ENCODE results near the gene SKIC2. TPM values are rescaled to one million over a fixed set of nuclear protein-coding genes. Genes with fewer than 3 reads are reported as not detected.
"Not testable (repeated sequence)": the region's sequence is repeated elsewhere in the genome, so short reads cannot be mapped to it uniquely, and the experiment has no call there.

Gene SKIC2
- total RNA-seq (10 to 100 TPM; 24.5 to 51.8 (median 36.4) TPM), polyA plus RNA-seq (10 to 100 TPM; 29.3 to 35.1 TPM)
- long read RNA-seq, donor 1, transcript SKIV2L-201 (28 exons, 3,894 nt), result major isoform, 24 of 50 reads
- long read RNA-seq, donor 1, partial matches to known transcripts, result 21 of 50 reads
- long read RNA-seq, donor 1, other reads (novel, unspliced or antisense), result 5 of 50 reads
- long read RNA-seq, donor 2, transcript SKIV2L-201 (28 exons, 3,894 nt), result major isoform, 49 of 100 reads
- long read RNA-seq, donor 2, partial matches to known transcripts, result 44 of 100 reads
- long read RNA-seq, donor 2, other reads (novel, unspliced or antisense), result 7 of 100 reads
- long read RNA-seq, donor 3, transcript SKIV2L-201 (28 exons, 3,894 nt), result major isoform, 39 of 72 reads
- long read RNA-seq, donor 3, partial matches to known transcripts, result 23 of 72 reads
- long read RNA-seq, donor 3, other reads (novel, unspliced or antisense), result 10 of 72 reads

GRCh38 chr6:31958741-31959739, at the start of gene SKIC2, which contains the start of gene NELFE:
Gene SKIC2, plus strand, starts transcription at chr6:31959175. Its CDS starts 18 bp downstream, at chr6:31959193.
Gene NELFE, minus strand, starts transcription at chr6:31958971. Its CDS starts 525 bp downstream, at chr6:31958446.
- ATAC-seq (peak; percentile 99 to 100 (median 99)), DNase-seq (peak; percentile 98 to 99 (median 99))
- Histone ChIP-seq H3K4me1 (peaks cover 0 to 23% (median 18%) of the 10 kb centered on the region in 12 donors), H3K27ac (peak within 1 kb of the TSS; percentile 35 to 95 (median 83)), H3K36me3 (peaks cover 0 to 78% (median 73%) of the 10 kb centered on the region in 9 donors), H3K9me3 (no peaks in the 10 kb centered on the region), H3K27me3 (no peaks in the 10 kb centered on the region), H3K4me3 (peak within 1 kb of the TSS; percentile 70 to 99 (median 87))
- TF ChIP-seq, protein P1, sequence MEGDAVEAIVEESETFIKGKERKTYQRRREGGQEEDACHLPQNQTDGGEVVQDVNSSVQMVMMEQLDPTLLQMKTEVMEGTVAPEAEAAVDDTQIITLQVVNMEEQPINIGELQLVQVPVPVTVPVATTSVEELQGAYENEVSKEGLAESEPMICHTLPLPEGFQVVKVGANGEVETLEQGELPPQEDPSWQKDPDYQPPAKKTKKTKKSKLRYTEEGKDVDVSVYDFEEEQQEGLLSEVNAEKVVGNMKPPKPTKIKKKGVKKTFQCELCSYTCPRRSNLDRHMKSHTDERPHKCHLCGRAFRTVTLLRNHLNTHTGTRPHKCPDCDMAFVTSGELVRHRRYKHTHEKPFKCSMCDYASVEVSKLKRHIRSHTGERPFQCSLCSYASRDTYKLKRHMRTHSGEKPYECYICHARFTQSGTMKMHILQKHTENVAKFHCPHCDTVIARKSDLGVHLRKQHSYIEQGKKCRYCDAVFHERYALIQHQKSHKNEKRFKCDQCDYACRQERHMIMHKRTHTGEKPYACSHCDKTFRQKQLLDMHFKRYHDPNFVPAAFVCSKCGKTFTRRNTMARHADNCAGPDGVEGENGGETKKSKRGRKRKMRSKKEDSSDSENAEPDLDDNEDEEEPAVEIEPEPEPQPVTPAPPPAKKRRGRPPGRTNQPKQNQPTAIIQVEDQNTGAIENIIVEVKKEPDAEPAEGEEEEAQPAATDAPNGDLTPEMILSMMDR (IDR thresholded peaks at IDR 0.05), result no peak
- peak; percentile 18 to 67 for TF ChIP-seq POLR2A (IDR thresholded peaks at IDR 0.05)
- intact Hi-C loops (cut with DNase I), result loop anchor here in 9 of 10 donors (1.0 to 10.0 kb wide), 7 partner anchors 12 to 414 kb away; partner anchors contain the start of genes ATP6V1G2 (in 3 of the 9), DDX39B (in 3 of the 9), LY6G5C (in 3 of the 9) and NFKBIL1 (in 3 of the 9)
- WGBS, 4 donors, result 0 to 1% (median 0%) methylated on average over 38 to 59 of the region's 59 CpGs

DNA sequence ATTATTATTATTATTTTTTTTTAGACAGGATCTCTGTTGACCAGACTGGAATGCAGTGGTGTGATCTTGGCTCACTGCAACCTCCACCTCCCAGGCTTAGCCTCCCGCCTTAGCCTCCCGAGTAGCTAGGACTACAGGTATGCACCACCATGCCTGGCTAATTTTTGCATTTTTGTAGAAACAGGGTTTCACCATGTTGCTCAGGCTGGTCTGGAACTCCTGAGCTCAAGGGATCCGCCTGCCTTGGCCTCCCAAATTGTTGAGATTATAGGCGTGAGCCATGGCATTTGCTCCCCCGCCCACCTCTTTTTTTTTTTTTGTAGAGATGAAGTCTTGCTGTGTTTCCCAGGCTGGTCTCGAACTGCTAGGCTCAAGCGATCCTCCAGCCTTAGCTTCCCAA, 49.7 kb upstream of the SKIC2 start:
- peaks cover 0 to 16% (median 0%) of the 10 kb centered on the region in 12 donors for H3K4me1 ChIP-seq
- WGBS, 4 donors, result 76 to 83% (median 79%) methylated on average over 7 of the region's 7 CpGs
- not testable (repeated sequence) for H3K9me3 ChIP-seq, H3K27me3 ChIP-seq, H3K27ac ChIP-seq, H3K36me3 ChIP-seq, ATAC-seq, H3K4me3 ChIP-seq, DNase-seq
- intact Hi-C loops (cut with DNase I), result loop anchor here in 3 of 10 donors (5.0 to 10.0 kb wide), 2 partner anchors 38 to 46 kb away; partner anchors contain the start of genes NELFE (in 2 of the 3), SKIC2 (in 2 of the 3) and CFB (in 1 of the 3)

- no peak for DNase-seq
- intact Hi-C loops (cut with DNase I), result no loop called here
- H3K27me3 ChIP-seq, result no peaks in the 10 kb centered on the region
- no peak for TF ChIP-seq POLR2A (IDR thresholded peaks at IDR 0.05)
- TF ChIP-seq, protein P1 (IDR thresholded peaks at IDR 0.05), result no peak
- H3K4me1 ChIP-seq, result peaks cover 0 to 13% (median 0%) of the 10 kb centered on the region in 12 donors
- no peak overlapping the region for H3K4me3 ChIP-seq
- WGBS, 4 donors, result 73 to 76% (median 74%) methylated on average over 11 of the region's 11 CpGs
- no peaks in the 10 kb centered on the region for H3K36me3 ChIP-seq
- H3K9me3 ChIP-seq, result no peaks in the 10 kb centered on the region
- no peak for ATAC-seq
- no peak overlapping the region for H3K27ac ChIP-seq
Observed at GRCh38 chr6:31911826-31912585, 47.0 kb upstream of the SKIC2 start.

- no peak for ATAC-seq
- H3K27ac ChIP-seq, result no peak overlapping the region
- H3K4me1 ChIP-seq, result peaks cover 0 to 6% (median 0%) of the 10 kb centered on the region in 12 donors
- intact Hi-C loops (cut with DNase I), result no loop called here
- H3K4me3 ChIP-seq, result no peak overlapping the region
- no peak for DNase-seq
- H3K36me3 ChIP-seq, result no peaks in the 10 kb centered on the region
- no peaks in the 10 kb centered on the region for H3K9me3 ChIP-seq
- no peak for TF ChIP-seq POLR2A (IDR thresholded peaks at IDR 0.05)
- TF ChIP-seq, protein P1 (IDR thresholded peaks at IDR 0.05), result no peak
- H3K27me3 ChIP-seq, result no peaks in the 10 kb centered on the region
Observed at GRCh38 chr6:31915351-31915750, 43.6 kb upstream of the SKIC2 start.
